Epidermal melanocyte (primary cell): ENCODE data around the gene WSB2.
"Not testable (repeated sequence)": the region's sequence is repeated elsewhere in the genome, so short reads cannot be mapped to it uniquely, and the experiment has no call there.

Experiments
- DNase-seq: peaks from one replicate; pipeline ENCODE4 v3.0.0; 2011; ENCODE audit warnings: low spot score; ENCODE audit not compliant: insufficient read length

WSB2 gene

DNA sequence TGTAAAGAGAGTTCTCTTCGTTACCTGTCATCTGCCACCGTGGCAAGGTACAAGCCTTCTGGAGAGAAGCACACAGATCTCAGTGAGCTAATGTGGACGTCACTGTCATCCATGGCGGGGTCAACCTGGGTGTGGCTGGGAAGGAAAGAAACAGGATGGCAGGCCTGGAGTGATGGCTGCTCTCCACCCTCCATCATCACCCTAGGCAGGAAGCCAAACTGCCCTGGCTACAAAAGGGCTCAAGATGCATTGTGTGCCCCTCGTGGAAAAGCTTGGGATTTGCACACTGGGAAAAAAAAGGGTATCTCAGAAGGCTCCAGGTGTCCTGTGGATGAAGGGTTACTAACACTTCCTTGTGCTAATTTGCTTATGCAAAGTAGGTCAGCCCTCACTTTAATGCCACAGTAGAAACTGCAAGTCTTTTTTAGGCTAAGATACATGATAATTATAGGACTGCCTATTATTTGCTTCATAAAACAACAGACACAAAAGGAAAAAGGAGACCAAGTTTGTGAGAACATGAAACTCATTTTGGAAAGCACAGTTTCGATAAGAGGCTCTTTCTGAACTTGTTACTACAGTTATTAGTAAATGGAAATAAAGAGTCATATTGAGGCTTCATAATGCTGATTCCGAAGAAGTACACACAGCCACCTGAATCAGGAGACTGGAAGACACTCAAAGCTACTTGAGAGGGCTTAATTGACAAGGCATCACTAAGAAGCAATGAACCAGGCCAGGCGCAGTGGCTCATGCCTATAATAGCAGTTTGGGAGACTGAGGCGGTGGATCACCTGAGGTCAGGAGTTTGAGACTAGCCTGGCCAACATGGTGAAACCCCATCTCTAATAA lies 25.6 kb downstream of the WSB2 start:
- no peak for DNase-seq

DNA sequence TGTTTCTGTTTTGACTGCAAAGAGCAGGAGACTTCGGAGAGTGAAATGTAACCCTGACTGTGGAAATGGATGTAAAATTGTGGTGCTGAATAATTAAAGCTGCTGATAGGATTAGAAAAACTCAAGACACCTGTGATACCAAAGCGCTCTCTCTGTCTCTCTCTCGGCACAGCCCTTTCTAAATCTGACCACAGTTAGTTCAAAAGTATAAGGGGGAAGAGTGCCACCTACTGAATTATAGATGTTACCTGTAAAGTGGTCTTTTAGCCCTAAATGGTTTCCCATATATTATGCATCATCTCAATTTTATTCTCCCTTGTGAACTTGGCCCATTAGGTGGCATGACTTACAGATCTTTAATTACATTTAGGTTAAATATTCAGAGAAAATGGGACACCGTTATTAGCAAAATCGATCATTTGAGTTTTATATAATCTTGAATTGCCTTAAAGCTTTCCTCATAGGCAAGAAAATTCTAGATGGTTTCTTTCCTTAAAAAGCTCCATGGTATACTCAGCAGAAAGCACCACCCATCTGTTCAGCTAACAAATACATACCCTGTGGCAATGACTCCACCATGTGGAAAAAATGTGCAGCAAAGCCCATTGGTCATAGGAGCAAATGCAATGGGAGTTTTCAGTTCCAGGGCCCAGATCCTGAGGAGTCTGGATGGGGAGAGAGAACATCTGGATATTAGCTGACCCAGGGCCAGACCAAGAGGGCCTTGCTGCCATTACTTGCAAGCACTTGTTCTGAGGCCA lies 26.4 kb downstream of the WSB2 start:
- peak; percentile 23 for DNase-seq

DNA sequence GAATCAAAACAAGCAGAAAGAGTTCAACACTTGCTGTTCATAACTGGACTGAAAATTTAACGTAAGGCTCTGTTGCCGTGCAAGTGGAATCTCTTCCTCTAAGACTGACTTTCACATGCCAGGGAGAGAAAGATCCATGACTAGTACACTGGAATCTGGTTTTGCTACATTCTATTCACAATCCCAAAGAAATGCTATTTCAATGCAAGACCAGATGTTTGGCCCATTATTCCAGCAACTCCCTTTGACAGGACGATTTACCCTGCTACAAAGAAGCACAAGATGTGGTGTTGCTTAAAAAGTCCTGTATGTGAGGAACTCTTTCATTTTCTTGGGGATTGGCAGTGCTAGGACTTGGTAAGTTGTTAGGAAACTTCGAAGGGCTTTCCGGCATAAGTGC lies 27.1 kb downstream of the WSB2 start:
- DNase-seq: no peak

DNA sequence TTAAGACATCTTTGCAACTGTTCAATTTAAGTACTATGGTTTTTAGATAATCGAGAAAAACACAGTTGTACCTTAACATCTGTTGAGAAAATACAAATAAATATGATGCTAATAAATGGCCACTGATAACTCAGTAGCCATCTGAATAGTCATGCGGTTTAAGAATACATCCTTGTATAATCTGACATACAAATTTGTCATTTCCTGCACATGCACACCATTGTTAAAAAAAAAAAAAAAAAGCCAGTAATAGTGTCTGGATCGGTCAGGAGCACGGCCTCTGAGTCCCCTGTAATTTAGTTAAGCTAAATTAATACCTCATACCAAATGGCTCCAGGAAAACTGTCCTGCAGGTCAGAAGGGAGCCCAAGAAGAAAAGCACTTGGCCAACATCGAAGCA lies 27.7 kb downstream of the WSB2 start:
- DNase-seq: no peak

DNA sequence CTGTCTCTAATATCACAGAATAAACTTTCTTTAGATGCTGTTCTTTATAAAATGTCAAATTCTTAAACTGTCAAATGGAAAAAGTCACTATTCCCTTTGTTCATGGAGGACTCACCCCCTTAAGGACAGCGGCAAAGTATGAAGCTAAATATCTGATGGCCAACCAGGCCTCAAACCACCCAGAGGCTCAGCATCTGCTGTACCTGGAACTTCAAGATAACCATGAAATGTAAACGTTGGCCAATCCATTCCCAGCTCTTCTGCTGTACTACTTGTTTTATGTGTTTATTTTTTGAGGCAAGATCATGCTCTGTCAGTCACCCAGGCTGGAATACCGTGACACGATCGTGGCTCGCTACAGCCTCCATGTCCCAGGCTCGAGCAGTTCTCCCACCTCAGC lies 28.8 kb downstream of the WSB2 start:
- no peak for DNase-seq

DNA sequence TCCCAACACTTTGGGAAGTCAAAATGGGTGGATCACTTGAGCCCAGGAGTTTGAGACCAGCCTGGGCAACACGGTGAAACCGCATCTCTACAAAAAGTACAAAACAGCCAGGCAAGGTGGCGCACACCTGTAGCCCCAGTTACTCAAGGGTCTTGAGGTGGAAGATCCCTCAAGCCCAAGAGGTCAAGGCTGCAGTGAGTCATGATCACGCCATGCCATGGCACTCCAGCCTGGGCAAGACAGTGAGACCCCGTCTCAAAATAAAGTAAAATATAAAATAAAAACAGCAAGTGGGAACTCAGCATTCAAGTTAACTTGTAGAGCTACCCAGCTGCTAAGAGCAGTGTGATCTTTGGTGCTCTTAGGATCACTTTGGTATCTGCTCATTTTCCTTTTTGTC lies 31.8 kb downstream of the WSB2 start:
- no peak for DNase-seq

DNA sequence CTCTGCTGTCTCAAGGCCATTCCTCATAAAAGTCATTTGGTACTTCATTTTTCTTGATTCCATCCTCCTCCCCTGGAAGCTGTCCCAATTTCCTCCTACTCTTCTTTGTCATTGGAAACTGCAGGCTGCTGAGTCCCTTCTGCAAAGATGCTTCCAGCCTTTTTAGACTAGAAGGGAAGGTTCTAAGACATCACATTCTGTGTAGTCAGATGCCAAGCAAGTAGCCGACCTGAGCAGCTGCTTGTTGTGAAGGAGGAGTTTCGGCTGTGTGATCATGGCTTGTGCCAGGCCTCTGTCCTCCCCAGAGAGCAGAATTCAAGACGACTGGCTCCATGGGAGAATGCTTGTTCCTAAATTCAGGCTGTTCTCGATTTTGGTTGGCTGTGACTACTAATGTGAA lies 35.8 kb downstream of the WSB2 start:
- no peak for DNase-seq

DNA sequence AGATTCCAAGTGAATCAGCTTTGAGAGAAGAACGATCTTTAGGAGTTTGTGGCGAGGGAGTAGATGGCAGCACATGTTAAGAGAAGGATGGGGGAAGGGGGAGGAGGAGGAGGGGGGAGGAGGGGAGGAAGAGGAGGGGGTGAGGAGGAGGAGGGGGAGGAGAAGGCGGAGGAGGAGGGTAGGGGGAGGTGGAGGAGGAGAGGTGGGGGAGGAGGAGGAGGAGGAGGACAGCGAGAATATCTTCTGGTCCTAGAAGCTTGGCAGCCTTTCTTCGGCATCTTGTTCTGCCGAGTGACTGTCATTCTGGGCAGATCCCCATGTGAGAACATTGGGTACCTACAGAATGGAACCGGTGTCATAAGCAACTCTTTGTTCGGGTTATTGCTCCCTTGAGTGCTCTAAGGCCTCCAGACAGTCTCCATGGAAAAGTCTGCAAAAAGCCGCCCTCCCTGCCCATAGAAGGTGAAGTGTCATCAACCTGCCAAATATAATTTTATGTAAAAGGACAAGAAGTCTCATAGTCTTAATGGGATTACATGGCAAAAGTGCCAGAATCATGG lies 37.6 kb downstream of the WSB2 start:
- DNase-seq: no peak

DNA sequence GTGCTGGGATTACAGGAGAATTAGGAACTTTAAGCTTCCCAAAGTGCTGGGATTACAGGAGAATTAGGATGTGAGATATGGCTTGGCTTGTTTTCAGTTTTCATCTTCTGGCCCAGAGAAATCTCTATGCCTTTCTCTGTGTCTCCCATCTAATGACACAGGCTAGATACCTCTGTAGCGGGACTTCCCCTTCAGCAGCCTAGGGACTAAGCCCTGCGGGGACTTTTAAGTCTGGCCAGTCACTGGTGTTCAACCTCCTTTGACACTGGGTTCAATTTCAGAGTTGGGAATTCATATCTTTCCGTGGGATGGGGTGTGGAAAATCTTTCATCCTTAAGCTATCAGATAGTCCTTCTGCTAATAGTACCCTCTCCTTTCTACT lies 38.3 kb downstream of the WSB2 start:
- DNase-seq: no peak

DNA sequence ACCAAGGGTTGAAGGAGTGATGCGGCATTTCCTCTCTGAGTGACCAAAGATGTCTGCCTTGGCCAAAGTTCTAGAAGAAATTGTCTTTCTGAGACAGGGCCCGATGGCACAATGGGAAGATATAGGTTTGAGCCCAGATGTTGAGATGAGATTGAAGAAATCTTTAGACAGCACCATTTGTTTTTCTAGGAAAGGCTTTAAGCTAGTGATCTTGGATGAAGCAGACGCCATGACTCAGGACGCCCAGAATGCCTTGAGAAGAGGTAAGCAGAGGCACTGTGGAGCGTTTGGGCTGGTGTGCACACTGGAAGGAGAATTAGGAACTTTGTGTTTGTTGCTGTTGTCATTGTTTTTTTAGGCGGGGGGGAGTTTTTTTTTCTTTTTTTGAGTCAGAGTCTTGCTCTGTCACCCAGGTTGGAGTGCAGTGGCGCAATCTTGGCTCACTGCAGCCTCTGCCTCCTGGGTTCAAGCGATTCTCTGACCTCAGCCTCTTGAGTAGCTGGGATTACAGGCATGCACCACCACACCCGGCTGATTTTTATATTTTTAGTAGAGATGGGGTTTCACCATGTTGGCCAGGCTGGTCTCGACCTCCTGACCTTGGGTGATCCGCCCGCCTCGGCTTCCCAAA lies 38.8 kb downstream of the WSB2 start:
- not testable (repeated sequence) for DNase-seq

DNA sequence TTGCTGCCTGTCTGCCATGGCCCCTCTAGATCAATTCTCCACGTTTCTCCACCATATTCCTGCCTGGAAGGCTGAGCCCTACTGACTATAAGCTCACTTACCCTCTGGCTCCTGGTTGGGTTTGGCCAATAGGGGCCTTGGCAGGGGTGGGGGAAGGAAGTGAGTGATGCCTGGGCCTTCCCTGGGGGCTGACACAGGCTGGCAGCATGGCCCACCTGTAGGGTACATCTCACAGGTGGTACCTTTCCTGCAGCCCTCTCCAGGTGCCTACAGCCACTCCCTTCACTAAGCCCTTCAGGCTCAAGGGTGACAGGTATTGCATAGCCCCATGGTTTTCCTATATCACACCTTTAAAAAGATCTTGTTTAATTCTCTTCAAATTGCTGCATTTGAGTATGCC lies 40.9 kb downstream of the WSB2 start:
- DNase-seq: no peak

DNA sequence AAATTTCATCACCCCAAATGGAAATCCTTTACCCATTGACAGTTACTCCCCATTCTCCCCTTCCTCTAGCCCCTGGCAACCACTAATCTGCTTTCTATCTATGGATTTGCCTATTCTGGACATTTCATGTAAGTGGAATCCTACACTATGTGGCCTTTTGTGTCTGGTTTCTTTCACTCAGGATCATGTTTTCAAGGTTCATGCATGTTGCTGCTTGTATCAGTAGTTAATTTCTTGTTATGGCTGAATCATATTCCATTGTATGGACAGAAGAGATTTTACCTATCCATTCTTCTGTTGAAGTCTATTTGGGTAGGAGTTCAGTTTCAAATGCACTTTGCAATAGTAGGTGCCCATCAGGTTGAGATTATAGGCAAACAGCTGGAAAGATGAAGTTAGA lies 43.1 kb downstream of the WSB2 start:
- DNase-seq: no peak

DNA sequence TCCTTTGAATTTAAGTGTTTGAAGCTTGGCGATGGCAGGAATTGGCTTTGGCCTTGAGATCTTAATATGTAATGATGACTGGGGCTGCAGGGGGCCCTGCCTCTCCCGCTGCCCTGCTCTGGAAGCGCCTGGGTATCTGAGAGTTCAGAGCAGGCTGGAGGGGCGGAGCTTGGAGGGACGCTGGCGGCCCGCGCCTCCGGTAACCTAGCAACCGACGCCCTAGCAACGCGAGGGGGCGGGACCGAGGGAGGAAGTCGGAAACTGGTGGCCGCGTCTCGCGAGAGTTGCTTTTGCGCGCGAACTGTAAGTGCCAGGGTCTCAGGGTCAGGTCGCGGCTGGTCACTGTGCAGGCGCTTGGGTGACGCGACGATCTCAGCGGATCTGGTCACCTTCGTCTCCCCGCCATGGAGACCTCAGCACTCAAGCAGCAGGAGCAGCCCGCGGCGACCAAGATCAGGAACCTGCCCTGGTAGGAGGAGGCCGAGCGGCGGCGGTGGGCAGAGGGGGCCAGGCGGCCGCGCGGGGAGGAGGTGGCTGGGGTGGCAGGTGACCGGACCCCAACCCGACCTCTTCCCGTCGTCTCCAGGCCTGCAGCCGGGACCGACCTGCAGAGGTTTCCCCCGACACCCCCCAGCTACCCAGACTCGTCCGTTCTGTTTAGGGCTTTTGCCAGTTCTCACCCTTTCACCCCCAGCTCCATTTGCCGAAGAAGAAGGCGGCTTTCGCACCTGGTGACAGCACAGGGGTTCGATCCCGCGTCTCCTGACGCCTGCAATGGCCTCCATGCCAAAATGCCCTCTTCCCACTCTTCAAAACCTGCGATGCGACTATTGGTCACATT lies 44.3 kb downstream of the WSB2 start, which contains the start of gene RFC5:
Gene RFC5, plus strand, starts transcription at position 280 of the 841 bp plus-strand sequence. Its CDS starts 125 bp downstream, at position 405.
- peak; percentile 90 for DNase-seq

DNA sequence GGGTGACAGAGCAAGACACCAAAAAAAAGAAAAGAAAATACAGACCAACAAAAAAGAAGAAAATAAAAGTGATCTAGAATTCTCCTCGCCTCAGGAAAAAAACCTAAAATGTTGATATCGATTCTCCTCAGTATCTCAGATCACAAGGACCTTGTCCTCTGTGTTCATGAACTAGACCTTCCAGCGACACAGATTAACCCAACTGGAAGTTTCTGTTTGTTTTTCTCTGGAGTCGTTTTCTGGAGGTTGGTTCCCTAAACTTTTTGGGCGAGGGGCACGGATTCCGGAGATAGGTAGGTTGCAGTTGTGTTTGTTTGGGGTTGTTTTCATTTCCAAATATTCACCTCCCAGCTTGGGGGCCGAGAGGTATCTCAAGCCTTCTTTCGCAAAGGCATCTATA lies 45.0 kb downstream of the WSB2 start:
- no peak for DNase-seq

DNA sequence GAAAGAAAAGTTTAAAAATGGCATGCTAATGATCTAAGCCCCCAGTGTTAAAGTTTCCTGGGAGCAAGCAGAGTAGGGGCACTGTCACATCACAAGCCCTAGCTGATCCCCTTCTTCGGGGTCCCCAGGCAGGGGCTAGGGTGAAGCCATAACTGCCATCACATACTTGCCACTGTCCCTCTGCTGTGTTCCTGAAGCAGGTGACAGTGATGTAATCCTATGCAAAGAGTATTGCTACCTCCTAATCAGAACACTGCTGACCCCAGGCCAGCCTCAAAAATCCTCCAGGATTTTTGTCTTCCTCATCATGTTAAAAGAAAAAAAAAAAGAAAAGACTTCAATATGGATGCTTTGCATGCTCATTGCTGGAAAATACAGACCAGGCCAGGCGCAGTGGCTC lies 45.7 kb downstream of the WSB2 start:
- no peak for DNase-seq

DNA sequence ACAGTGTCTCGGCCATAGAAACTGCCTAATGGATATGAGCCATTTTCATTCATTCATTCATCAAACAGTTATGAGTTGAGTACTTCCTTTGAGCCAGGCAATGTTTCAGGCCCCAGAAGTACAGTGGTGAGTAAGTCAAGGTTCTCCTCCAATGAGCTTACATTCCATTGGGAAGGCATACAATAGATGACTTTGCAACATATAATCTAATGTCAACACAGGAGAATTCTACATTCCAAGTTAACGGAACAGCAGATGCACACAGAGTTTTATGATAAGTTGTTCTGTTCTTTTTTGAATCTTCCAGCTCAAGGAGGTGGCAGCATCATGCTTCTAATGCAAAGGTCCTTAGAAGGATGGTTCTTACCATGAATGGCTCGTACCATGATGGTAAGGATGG lies 47.7 kb downstream of the WSB2 start:
- no peak for DNase-seq

DNA sequence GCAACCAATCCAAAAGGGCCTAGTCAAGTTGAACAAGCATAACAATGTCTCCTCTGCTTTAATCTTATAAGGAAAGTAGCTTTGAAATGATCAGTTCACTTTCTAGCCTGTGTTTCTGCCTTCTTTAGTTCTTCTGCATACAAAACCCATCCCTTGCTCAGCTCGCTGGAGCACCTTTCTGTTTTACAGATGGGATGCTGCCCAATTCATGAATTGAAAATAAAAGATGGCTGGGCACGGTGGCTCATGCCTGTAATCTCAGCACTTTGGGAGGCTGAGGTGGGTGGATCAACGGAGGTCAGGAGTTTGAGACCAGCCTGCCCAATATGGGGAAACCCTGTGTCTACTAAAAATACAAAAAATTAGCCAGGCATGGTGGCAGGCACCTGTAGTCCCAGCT lies 49.0 kb downstream of the WSB2 start:
- DNase-seq: no peak

DNA sequence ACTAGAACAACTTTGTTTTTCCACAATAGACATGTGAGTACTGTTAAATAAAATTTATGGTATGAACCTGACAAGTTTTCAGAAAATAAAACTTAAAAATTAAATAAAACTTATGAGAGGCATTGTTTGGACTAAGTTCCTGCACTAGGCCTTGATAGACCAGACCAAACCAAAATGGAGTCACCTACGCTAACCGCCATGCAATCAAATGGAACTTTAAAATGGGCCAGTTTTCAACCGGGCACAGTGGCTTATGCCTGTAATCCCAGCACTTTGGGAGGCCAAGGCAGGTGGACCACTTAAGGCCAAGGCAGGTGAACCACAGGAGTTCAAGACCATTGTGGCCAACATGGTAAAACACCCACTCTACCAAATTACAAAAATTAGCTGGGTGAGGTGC lies 49.6 kb downstream of the WSB2 start:
- no peak for DNase-seq

DNA sequence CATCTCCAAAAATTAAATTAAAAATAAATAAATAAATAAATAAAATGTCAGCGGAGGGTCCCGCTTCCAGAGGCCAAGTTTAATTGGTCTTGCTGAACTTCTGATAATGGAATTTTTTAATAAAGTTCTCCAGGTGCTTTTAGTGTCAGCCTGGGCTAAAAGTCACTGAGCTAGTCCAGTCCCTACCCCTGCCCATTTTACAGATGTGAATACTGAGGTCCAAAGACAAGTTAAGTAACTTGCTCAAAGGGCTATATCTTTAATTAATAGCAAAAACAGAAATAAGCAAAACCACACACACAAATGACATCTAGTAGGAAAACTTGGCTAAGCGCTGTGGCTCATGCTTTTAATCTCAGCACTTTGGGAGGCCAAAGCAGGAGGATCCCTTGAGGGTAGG lies 50.1 kb downstream of the WSB2 start:
- no peak for DNase-seq

DNA sequence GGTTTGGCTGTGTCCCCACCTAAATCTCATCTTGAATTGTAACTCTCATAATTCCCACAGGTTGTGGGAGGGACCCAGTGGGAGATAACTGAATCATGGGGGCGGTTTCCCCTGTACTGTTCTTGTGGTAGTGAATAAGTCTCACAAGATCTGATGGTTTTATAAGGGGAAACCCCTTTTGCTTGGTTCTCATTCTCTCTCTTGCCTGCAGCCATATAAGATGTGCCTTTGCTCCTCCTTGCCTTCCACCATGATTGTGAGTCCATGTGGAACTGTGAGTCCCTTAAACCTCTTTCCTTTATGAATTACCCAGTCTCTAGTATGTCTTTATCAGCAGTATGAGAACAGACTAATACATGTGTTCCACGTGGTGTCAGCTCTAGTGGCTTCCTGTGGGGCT lies 61.2 kb downstream of the WSB2 start:
- not testable (repeated sequence) for DNase-seq

DNA sequence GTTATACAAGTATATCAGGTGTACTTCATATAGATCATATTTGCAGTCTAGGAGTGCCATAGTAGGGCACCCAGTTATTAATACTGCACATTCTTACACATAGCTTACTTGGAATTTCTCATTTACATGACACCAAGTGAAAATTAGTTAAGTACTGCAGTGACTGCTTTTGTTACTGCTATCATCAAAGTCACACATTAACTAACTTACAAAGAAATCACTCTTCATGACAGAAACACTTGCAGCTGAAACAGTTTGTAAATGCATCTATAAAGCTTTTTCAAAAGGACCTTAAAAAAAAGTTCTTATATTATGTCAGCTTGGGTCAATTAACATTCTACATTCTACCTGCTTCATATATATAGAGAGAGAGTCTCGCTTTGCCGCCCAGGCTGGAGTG lies 62.3 kb downstream of the WSB2 start:
- no peak for DNase-seq
